CD14-positive monocyte (primary cell): ENCODE data around the gene TNFRSF12A. TPM values are rescaled to one million over a fixed set of nuclear protein-coding genes. Genes with fewer than 3 reads are reported as not detected.

ENCODE experiments used
- DNase-seq, 3 donors: peaks; one replicate each; pipeline ENCODE4 v3.0.0-alpha.2; 2011 to 2022
- H2AFZ ChIP-seq: 2 replicates; pipeline ENCODE4 v1.6.0; 2012; ENCODE audit warnings: mild to moderate bottlenecking, low read depth, low read length, inconsistent platforms; ENCODE audit not compliant: insufficient read depth, poor library complexity, severe bottlenecking
- H3K27ac ChIP-seq, 2 donors: 1 replicate in 1 of 2; 2 replicates in 1 of 2; pipeline ENCODE4 v1.5.1; 2012 to 2013; ENCODE audit warnings: low read length in 2 of 2, control low read depth in 1 of 2, inconsistent platforms in 1 of 2, low read depth in 1 of 2, mild to moderate bottlenecking in 1 of 2
- H3K27me3 ChIP-seq, 2 donors: one replicate each; pipeline versions ENCODE4 v1.6.0 to v1.6.1; 2011 to 2013; ENCODE audit warnings: low read length in 2 of 2; ENCODE audit not compliant: control insufficient read depth in 2 of 2, insufficient read depth in 2 of 2
- H3K36me3 ChIP-seq, 2 donors: replicated peaks in 1 of 2; 1 replicate in 1 of 2; 2 replicates in 1 of 2; pipeline versions ENCODE4 v1.5.1 to v1.6.1; 2012 to 2013; ENCODE audit warnings: low read length in 2 of 2, control low read depth in 1 of 2, inconsistent platforms in 1 of 2, mild to moderate bottlenecking in 1 of 2; ENCODE audit not compliant: insufficient read depth in 2 of 2, control insufficient read depth in 1 of 2
- H3K4me1 ChIP-seq, 2 donors: 1 replicate in 1 of 2; 2 replicates in 1 of 2; pipeline versions ENCODE4 v1.5.1 to v1.6.1; 2012 to 2013; ENCODE audit warnings: low read length in 2 of 2, control low read depth in 1 of 2, inconsistent platforms in 1 of 2, mild to moderate bottlenecking in 1 of 2, moderate library complexity in 1 of 2; ENCODE audit not compliant: insufficient read depth in 2 of 2, control insufficient read depth in 1 of 2
- H3K4me2 ChIP-seq: replicated peaks from 2 replicates; pipeline ENCODE3; 2012; ENCODE audit warnings: low read length, moderate library complexity, mild to moderate bottlenecking; ENCODE audit not compliant: poor library complexity, severe bottlenecking; ENCODE audit errors: extremely low read depth
- H3K4me3 ChIP-seq, 3 experiments: fragments of 200-600 bp in 1 of 3; sonication (generic) in 1 of 3; replicated peaks in 1 of 3; 1 replicate in 2 of 3; 2 replicates in 1 of 3; pipeline ENCODE4 v1.5.1; 2011 to 2013; ENCODE audit warnings: low read length in 3 of 3, mild to moderate bottlenecking in 3 of 3, control low read depth in 2 of 3, low read depth in 2 of 3, inconsistent platforms in 1 of 3, moderate library complexity in 1 of 3
- H3K79me2 ChIP-seq: 2 replicates; pipeline ENCODE4 v1.6.0; 2012; ENCODE audit warnings: mild to moderate bottlenecking, control low read depth, inconsistent platforms, low read length, moderate library complexity; ENCODE audit not compliant: insufficient read depth
- H3K9ac ChIP-seq: 2 replicates; pipeline ENCODE4 v1.6.0; 2017; ENCODE audit warnings: low read length, mild to moderate bottlenecking; ENCODE audit not compliant: insufficient read depth, poor library complexity, severe bottlenecking
- H3K9me3 ChIP-seq, 2 donors: replicated peaks in 1 of 2; 1 replicate in 1 of 2; 2 replicates in 1 of 2; pipeline versions ENCODE4 v1.5.1 to v1.6.1; 2012 to 2013; ENCODE audit warnings: low read length in 2 of 2, control low read depth in 1 of 2; ENCODE audit not compliant: control insufficient read depth in 1 of 2, insufficient read depth in 1 of 2
- H4K20me1 ChIP-seq: 2 replicates; pipeline ENCODE4 v1.6.0; 2012; ENCODE audit warnings: mild to moderate bottlenecking, low read length, control low read depth, moderate library complexity; ENCODE audit not compliant: insufficient read depth
- H3K27ac Mint-ChIP-seq, 7 donors: one replicate each; pipeline ENCODE4 v1.8.0; 2020; ENCODE audit warnings: mild to moderate bottlenecking in 7 of 7, mixed read lengths in 7 of 7, moderate library complexity in 6 of 7, inconsistent platforms in 2 of 7
- H3K27me3 Mint-ChIP-seq, 3 donors: one replicate each; pipeline ENCODE4 v1.8.0; 2021 to 2022; ENCODE audit warnings: low read depth in 3 of 3, mild to moderate bottlenecking in 3 of 3, mixed read lengths in 3 of 3, moderate library complexity in 3 of 3, inconsistent platforms in 1 of 3
- H3K36me3 Mint-ChIP-seq, 2 donors: one replicate each; pipeline ENCODE4 v1.8.0; 2020; ENCODE audit warnings: mixed read lengths in 2 of 2, inconsistent platforms in 1 of 2, mild to moderate bottlenecking in 1 of 2
- H3K4me1 Mint-ChIP-seq: one replicate; pipeline ENCODE4 v1.8.0; 2020; ENCODE audit warnings: mild to moderate bottlenecking, mixed read lengths
- H3K4me3 Mint-ChIP-seq, 2 donors: one replicate each; pipeline ENCODE4 v1.8.0; 2020; ENCODE audit warnings: mild to moderate bottlenecking in 2 of 2, mixed read lengths in 2 of 2, moderate library complexity in 1 of 2
- H3K9me3 Mint-ChIP-seq, 7 donors: one replicate each; pipeline ENCODE4 v1.8.0; 2020 to 2022; ENCODE audit warnings: mixed read lengths in 7 of 7, mild to moderate bottlenecking in 6 of 7, moderate library complexity in 6 of 7, inconsistent platforms in 2 of 7
- CTCF ChIP-seq: fragments of 200-600 bp; IDR thresholded peaks from one replicate; pipeline ENCODE4 v1.8.0; 2022; ENCODE audit warnings: antibody characterized with exemption, mild to moderate bottlenecking
- WGBS: methylation state at CpG from one replicate; pipeline ENCODE4 v1.1.5; 2013; ENCODE audit warnings: missing lambda C conversion rate; ENCODE audit not compliant: insufficient coverage; 5-methylcytosine and 5-hydroxymethylcytosine counted together
- intact Hi-C, 2 donors: fragments of 100-400 bp; cut with micrococcal nuclease; formaldehyde crosslinking; loops; one replicate each; pipeline versions ENCODE4 v1.15.0 to v1.15.1; 2023
- polyA plus RNA-seq, 3 donors: library from polyadenylated mRNA; depleted of rRNA in 1 of 3; unstranded in 2 of 3; stranded (reverse) in 1 of 3; fragments of 300-500 nt in 2 of 3; fragments of >200 nt in 1 of 3; fragmentation: Illumina TruSeq in 2 of 3; gene quantifications; 1 replicate in 2 of 3; 2 replicates in 1 of 3; pipeline ENCODE4 v1.2.3, GENCODE V29; 2012 to 2021

Gene TNFRSF12A
- polyA plus RNA-seq, 3 donors = 2.9 to 6.2 (median 5.7) TPM

DNA sequence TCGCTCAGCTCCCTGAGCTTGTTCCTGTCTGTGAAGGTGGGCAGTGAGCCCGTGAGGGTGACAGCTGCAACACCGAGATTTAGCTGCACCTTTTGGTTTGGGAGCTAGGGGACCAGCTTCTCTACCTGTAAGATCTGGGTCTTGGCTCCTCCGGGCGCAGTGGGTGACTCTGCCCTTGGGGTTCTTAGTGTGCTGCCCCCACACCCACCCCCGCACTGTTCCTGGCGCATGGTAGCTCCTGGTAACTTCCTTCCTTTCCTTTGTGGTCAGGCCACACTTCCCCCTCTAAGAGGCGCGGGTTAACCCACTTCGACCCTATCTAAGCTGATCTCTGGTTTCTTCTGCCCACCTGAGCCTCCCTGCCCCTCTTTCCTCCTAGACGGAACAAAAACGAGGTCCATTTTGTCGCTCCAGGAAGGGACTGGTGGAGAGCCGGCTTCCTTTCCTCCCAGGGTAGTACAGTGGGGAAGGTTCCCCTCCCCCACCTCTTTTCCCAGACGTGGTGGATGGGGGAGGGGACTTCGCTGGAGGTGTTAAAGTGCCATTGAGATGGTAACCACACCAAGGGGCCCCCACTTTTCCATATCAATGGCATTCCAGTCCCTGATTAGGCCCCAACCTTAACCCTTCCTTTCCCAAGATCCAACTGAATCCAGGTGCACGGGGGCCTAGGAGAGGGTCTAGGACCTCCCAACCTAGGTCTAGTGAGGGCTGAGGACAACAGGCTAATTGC lies 12.0 kb upstream of the TNFRSF12A start:
- no peak for TF ChIP-seq CTCF
- Mint-ChIP-seq H3K36me3 (peaks cover 5 to 6% of the 10 kb centered on the region in 2 donors), H3K4me1 (peaks cover 53% of the 10 kb centered on the region), H3K27ac (peak overlapping the region; percentile 79 to 95 (median 87)), H3K27me3 (peaks cover 18 to 32% (median 21%) of the 10 kb centered on the region in 3 donors), H3K4me3 (peak overlapping the region; percentile 76 to 93), H3K9me3 (peaks cover 0 to 3% (median 0%) of the 10 kb centered on the region in 7 donors)
- peak overlapping the region; percentile 22 to 61 for H3K27ac ChIP-seq
- peak overlapping the region; percentile 58 for H2AFZ ChIP-seq
- no peaks in the 10 kb centered on the region for H3K79me2 ChIP-seq
- intact Hi-C loops = loop anchor here (2.0 kb wide), 2 partner anchors 13 to 15 kb away; partner anchors contain the start of genes HCFC1R1 (in 1 of the 2) and TNFRSF12A (in 1 of the 2)
- no peaks in the 10 kb centered on the region for H3K36me3 ChIP-seq
- H3K9ac ChIP-seq = peak overlapping the region; percentile 44
- WGBS = 0% methylated on average over 10 of the region's 17 CpGs
- DNase-seq = peak; percentile 50 to 66 (median 65)
- no peaks in the 10 kb centered on the region for H3K9me3 ChIP-seq
- peak overlapping the region; percentile 75 for H3K4me2 ChIP-seq
- H3K4me3 ChIP-seq = peak overlapping the region; percentile 16 to 75 (median 29)
- H3K4me1 ChIP-seq = peaks cover 49 to 56% of the 10 kb centered on the region in 2 donors
- no peaks in the 10 kb centered on the region for H4K20me1 ChIP-seq
- peaks cover 0 to 18% of the 10 kb centered on the region in 2 donors for H3K27me3 ChIP-seq

DNA sequence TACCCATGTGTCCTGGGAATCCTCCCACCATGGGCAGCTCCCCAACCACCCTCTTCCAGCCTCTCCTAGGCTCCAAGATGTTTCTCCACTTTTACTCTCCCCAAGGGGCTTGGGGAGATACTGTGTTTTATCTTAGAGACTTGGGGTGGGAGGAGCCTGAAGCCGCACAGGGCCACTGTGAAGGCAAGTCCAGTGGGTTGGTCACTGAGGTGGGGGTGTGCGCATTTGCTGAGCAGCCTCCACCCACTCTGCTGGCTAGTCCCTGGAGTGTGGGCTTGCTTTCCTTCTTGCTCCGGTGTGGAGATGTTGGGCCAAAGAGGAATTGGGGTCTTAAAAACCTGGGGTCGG lies 11.5 kb upstream of the TNFRSF12A start:
- H3K9ac ChIP-seq = no peak overlapping the region
- intact Hi-C loops = no loop called here
- H3K79me2 ChIP-seq = no peaks in the 10 kb centered on the region
- peaks cover 0 to 23% of the 10 kb centered on the region in 2 donors for H3K27me3 ChIP-seq
- H3K36me3 ChIP-seq = no peaks in the 10 kb centered on the region
- Mint-ChIP-seq H3K4me1 (peaks cover 53% of the 10 kb centered on the region), H3K27ac (peak overlapping the region in 6 of 7 donors; percentile 78 to 95 (median 88)), H3K9me3 (peaks cover 0 to 4% (median 0%) of the 10 kb centered on the region in 7 donors), H3K36me3 (peaks cover 5 to 6% of the 10 kb centered on the region in 2 donors), H3K4me3 (peak overlapping the region; percentile 76 to 93), H3K27me3 (peaks cover 21 to 37% (median 21%) of the 10 kb centered on the region in 3 donors)
- peak overlapping the region in 1 of 2 donors; percentile 61 for H3K27ac ChIP-seq
- 84% methylated on average over 3 of the region's 4 CpGs for WGBS
- no peaks in the 10 kb centered on the region for H3K9me3 ChIP-seq
- no peak for TF ChIP-seq CTCF
- H3K4me3 ChIP-seq = peak overlapping the region in 1 of 3 experiments; percentile 75
- DNase-seq = no peak
- H3K4me1 ChIP-seq = peaks cover 49 to 56% of the 10 kb centered on the region in 2 donors
- no peaks in the 10 kb centered on the region for H4K20me1 ChIP-seq
- no peak overlapping the region for H2AFZ ChIP-seq
- peak overlapping the region; percentile 75 for H3K4me2 ChIP-seq
